22Rv1 (cell line): ENCODE results near the gene OR7A10.

ENCODE experiments used
- H3K27ac ChIP-seq: fragments of 450-650 bp; 2 replicates; pipeline ENCODE4 v1.5.1; 2017
- ZFX ChIP-seq: fragments of 450-650 bp; IDR thresholded peaks from 2 replicates; pipeline ENCODE4 v1.6.1; 2017; ENCODE audit warnings: antibody characterized with exemption, borderline replicate concordance
- TF ChIP-seq, protein P1 (sequence below): fragments of 450-650 bp; IDR thresholded peaks from 2 replicates; pipeline ENCODE4 v1.5.1; 2017; ENCODE audit warnings: mild to moderate bottlenecking

OR7A10 gene

DNA sequence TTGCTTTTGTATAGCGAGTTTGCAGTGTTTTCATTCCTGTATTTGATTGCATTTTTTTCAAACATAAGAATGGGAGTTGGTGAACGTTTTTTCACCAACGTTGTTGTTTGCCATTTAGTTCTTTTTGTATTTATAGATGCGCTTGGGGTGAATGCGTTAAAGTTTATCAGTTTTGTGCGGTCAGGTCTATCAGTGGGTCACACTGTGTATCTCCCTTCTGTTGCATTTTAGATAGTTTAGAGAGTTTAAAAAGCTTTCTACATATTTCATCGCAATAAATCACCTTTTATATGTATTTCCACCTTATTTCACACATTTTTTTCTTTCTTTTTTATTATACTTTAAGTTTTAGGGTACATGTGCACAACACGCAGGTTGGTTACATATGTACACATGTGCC, 30.1 kb downstream of the OR7A10 start:
- TF ChIP-seq ZFX: no peak
- TF ChIP-seq, protein P1, sequence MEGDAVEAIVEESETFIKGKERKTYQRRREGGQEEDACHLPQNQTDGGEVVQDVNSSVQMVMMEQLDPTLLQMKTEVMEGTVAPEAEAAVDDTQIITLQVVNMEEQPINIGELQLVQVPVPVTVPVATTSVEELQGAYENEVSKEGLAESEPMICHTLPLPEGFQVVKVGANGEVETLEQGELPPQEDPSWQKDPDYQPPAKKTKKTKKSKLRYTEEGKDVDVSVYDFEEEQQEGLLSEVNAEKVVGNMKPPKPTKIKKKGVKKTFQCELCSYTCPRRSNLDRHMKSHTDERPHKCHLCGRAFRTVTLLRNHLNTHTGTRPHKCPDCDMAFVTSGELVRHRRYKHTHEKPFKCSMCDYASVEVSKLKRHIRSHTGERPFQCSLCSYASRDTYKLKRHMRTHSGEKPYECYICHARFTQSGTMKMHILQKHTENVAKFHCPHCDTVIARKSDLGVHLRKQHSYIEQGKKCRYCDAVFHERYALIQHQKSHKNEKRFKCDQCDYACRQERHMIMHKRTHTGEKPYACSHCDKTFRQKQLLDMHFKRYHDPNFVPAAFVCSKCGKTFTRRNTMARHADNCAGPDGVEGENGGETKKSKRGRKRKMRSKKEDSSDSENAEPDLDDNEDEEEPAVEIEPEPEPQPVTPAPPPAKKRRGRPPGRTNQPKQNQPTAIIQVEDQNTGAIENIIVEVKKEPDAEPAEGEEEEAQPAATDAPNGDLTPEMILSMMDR: no peak
- no peak overlapping the region for H3K27ac ChIP-seq

DNA sequence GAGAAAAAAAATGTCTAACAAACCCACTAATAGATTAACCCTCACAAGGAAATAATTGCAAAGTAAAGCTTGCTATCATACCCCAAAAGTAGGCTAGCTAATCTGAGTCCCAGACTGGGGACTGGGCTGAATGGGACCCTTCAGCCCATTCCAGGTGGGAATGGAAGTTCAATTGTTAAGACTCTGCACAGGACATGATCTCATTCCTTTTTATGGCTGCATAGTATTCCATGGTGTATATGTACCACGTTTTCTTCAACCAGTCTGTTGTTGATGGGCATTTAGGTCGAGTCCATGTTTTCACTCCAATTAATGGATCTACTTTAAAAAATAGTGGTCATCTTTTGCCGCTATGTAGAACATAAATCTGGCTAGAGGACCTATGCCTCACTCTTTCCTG, 31.7 kb downstream of the OR7A10 start:
- TF ChIP-seq, protein P1: no peak
- TF ChIP-seq ZFX: no peak
- no peak overlapping the region for H3K27ac ChIP-seq

DNA sequence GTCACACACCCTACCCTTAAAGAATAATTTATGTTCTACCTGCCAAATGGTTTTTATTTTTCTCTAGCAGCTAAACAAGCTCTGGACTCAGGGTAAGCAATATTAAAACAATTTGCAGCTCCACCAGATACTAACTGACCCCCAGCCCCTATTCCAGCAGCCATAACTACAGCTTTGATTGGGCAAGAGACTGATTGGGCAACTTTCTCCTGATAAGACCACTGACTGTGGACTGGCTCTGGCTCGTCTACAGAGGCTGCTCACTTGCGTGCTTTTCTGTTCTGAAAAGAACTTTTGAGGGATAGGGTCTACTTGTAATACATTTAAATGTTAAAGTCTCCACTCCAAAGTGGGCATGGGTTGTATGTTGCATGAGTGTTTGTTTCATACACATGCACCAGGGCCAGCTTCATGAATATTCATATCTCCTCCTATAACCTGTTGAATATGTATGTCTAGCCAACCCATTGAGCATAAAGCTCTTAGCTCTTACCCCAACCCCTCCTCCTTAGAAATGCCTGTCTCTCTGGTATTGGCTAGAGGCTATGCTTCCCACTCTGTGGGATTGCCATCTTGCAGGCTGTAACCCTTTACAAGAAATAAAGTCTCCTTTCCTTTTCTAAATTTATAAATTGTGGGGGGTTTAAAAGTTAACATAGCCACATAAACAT, 33.6 kb downstream of the OR7A10 start:
- TF ChIP-seq, protein P1: no peak
- no peak for TF ChIP-seq ZFX

DNA sequence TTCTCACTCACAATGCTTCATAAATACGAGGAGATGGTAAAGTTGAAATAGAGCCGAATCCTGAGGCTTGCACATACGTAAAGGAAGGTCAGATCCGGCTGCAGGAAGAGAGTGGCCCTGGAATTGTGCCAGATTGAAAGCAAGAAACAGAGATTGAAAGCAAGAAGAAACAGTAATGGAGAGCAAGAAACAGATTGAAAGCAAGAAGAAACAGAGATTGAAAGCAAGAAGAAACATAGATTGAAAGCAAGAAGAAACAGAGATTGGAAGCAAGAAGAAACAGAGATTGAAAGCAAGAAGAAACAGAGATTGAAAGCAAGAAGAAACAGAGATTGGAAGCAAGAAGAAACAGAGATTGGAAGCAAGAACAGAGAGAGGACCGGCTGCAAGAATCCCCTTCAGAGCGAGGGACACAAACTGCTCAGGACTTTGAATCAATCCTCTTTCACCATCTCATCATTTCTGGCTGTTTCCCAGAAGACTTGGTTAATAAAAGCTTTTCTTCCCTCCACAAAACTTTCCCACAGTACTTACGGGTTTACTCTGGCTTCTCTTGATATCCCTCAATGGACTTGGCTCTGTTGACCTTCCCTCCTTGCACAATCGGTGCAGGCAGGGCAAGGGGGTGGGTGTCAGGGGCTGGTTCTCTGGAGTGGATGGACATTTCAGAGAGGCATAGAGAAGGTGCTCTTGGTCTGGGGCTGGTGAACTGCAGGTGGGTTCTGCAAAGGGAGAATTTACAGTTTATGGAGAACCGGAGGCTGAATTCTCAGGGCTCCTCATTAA, 39.3 kb downstream of the OR7A10 start:
- TF ChIP-seq, protein P1: no peak
- no peak for TF ChIP-seq ZFX
- no peak overlapping the region for H3K27ac ChIP-seq

More for the DNA sequence above, 33.6 kb downstream of the OR7A10 start:
- no peak overlapping the region for H3K27ac ChIP-seq

DNA sequence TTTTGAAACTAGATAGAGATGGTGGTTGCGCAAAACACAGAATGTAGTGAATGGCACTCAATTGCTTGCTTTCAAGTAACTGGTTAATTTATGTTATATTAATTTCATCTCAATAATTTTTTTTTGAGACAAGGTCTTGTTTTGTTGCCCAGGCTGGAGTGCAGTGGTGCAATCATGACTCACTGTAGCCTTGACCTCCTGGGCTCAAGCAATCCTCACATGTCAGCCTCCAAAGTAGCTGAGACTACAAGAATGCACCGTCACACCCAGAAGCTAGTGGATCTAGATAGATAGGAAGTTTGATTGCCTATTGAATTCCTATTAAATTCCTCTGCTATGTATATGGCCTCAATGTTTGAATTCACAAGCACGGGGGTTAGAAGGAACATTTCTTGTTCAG, 44.0 kb downstream of the OR7A10 start:
- no peak for TF ChIP-seq ZFX
- TF ChIP-seq, protein P1: no peak
- H3K27ac ChIP-seq: no peak overlapping the region

DNA sequence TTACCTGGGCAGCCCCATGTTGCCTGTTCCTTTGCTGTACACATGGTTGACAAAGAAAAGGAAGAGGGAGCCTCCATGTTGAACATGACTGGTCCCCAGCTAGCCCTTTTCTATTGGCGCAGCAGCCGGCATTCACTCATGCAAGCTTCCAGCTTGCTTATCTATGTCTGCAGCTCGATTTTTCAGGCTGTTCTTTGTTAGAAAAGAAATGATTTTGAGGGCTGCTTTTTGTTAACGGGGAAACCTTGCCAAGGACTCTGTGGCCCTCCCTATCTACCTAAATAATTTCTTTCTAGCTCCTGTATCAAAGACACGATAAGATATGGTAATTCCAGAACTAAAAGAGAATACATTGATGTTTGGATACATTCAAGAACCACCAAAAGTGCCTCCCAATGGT, 50.0 kb downstream of the OR7A10 start:
- no peak overlapping the region for H3K27ac ChIP-seq
- TF ChIP-seq, protein P1: no peak
- TF ChIP-seq ZFX: no peak

DNA sequence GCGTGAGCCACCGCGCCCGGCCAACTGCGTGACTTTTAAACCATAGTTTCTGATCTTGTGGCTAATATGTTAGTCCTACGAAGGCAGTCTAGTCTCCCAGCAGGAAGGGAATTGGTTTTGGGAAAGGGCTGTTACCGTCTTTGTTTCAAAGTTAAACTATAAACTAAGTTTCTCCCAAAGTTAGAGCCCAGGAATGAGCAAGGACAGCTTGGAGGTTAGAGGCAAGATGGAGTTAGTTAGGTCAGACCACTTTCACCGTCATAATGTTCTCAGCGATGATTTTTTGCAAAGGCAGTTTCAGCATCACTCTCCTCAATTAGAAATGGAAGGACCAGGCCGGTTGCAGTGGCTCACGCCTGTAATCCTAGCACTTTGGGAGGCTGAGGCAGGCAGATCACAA, 52.7 kb downstream of the OR7A10 start:
- TF ChIP-seq, protein P1: no peak
- TF ChIP-seq ZFX: no peak
- no peak overlapping the region for H3K27ac ChIP-seq
